GM10248 (cell line): Measurements from ENCODE around the gene FOXG1.

ENCODE experiments used
- CTCF ChIA-PET: fragments of 300-600 bp; sonication (Branson Sonifier 250); formaldehyde crosslinking; extraction: SDS; loops from one replicate; lab custom pipeline; 2021; ENCODE audit warnings: antibody characterized with exemption; lab: Yijun Ruan, JAX
- POLR2A ChIA-PET: fragments of 350-650 bp; sonication (Branson Sonifier 250); formaldehyde crosslinking; extraction: SDS; loops from one replicate; lab custom pipeline; 2020; ENCODE audit warnings: antibody characterized with exemption; lab: Yijun Ruan, JAX
- DNase-seq: peaks from one replicate; pipeline ENCODE4 v3.0.0; 2012; ENCODE audit errors: extremely low spot score
- CTCF ChIP-seq: IDR thresholded peaks from 2 replicates; pipeline ENCODE4 v1.5.1; 2012; ENCODE audit warnings: mild to moderate bottlenecking, low read depth; ENCODE audit errors: extremely low read depth, missing control alignments, control extremely low read depth

The FOXG1 gene

GRCh38 chr14:28766469-28766955 is at the start of gene FOXG1:
FOXG1 (plus strand) TSS chr14:28766787; CDS start chr14:28767280, 493 bp downstream.
- no peak for DNase-seq
- ChIA-PET CTCF (interaction anchor here (1.0 to 1.7 kb wide), 2 partner anchors 10 to 12 kb away, joined by 5 read pairs; no protein-coding TSS in a partner anchor), POLR2A (no interaction called here)
- no peak for TF ChIP-seq CTCF

GRCh38 chr14:28719130-28719529 is 47.5 kb upstream of the FOXG1 start:
- ChIA-PET CTCF (interaction anchor here (1.3 kb wide), 1 partner anchor 17 kb away, joined by 3 read pairs; no protein-coding TSS in a partner anchor), POLR2A (no interaction called here)
- TF ChIP-seq CTCF = no peak
- DNase-seq = no peak

GRCh38 chr14:28731358-28731757 is 35.2 kb upstream of the FOXG1 start:
- ChIA-PET POLR2A (no interaction called here), CTCF (interaction anchor here (1.4 kb wide), 1 partner anchor 13 kb away, joined by 4 read pairs; no protein-coding TSS in a partner anchor)
- TF ChIP-seq CTCF = no peak
- no peak for DNase-seq

GRCh38 chr14:28742171-28742846 is 24.3 kb upstream of the FOXG1 start:
- ChIA-PET POLR2A (no interaction called here), CTCF (no interaction called here)

GRCh38 chr14:28744126-28744525 is 22.5 kb upstream of the FOXG1 start:
- DNase-seq = no peak
- ChIA-PET CTCF (interaction anchor here (1.0 to 1.5 kb wide), 3 partner anchors 8 to 13 kb away, joined by 3 to 5 read pairs (median 3); no protein-coding TSS in a partner anchor), POLR2A (no interaction called here)
- TF ChIP-seq CTCF = no peak

More at GRCh38 chr14:28742171-28742846, 24.3 kb upstream of the FOXG1 start:
- no peak for DNase-seq
- TF ChIP-seq CTCF = no peak

- CTCF ChIA-PET = interaction anchor here (1.5 kb wide), 2 partner anchors 9 to 11 kb away, joined by 3 to 5 read pairs; no protein-coding TSS in a partner anchor
Observed at GRCh38 chr14:28745176-28745575, 21.4 kb upstream of the FOXG1 start.

More at GRCh38 chr14:28745176-28745575, 21.4 kb upstream of the FOXG1 start:
- POLR2A ChIA-PET = no interaction called here
- no peak for DNase-seq
- no peak for TF ChIP-seq CTCF
